H1 (cell line): ENCODE results near the gene OTOP3. TPM values are rescaled to one million over a fixed set of nuclear protein-coding genes. Genes with fewer than 3 reads are reported as not detected.

Source experiments
- CTCF ChIA-PET: fragments of 300-600 bp; sonication (Branson Sonifier 250); formaldehyde crosslinking; loops from one replicate; lab custom pipeline; 2021; ENCODE audit not compliant: partially characterized antibody; lab: Charles Lee
- POLR2A ChIA-PET: fragments of 300-600 bp; sonication (Branson Sonifier 250); formaldehyde crosslinking; loops from one replicate; lab custom pipeline; 2021; ENCODE audit warnings: inconsistent platforms; ENCODE audit not compliant: partially characterized antibody; lab: Charles Lee
- DNase-seq, 2 experiments: peaks; one replicate each; pipeline versions ENCODE4 v3.0.0 to v3.0.0-alpha.2; 2010 to 2022; ENCODE audit warnings: low spot score in 2 of 2, low read depth in 1 of 2, mixed read lengths in 1 of 2
- FAIRE-seq: peaks from 2 replicates; lab custom pipeline; 2011; peaks lifted over from hg19 to GRCh38; lab: Jason Lieb, UNC
- H2AFZ ChIP-seq: 2 replicates; pipeline ENCODE4 v1.8.1; 2012; ENCODE audit warnings: low read length, inconsistent platforms
- H2AK5ac ChIP-seq: 2 replicates; pipeline ENCODE4 v1.6.1; 2013; ENCODE audit warnings: low read depth, low read length
- H2BK120ac ChIP-seq: replicated peaks from 2 replicates; pipeline ENCODE3; 2013; ENCODE audit warnings: low read depth, low read length, inconsistent platforms
- H2BK12ac ChIP-seq: 2 replicates; pipeline ENCODE4 v1.6.1; 2013; ENCODE audit warnings: low read depth, low read length
- H2BK15ac ChIP-seq: 2 replicates; pipeline ENCODE4 v1.6.1; 2013; ENCODE audit warnings: low read length
- H2BK20ac ChIP-seq: 2 replicates; pipeline ENCODE4 v1.6.1; 2013; ENCODE audit warnings: low read length
- H2BK5ac ChIP-seq: 2 replicates; pipeline ENCODE4 v1.6.1; 2013; ENCODE audit warnings: low read depth, low read length
- H3K14ac ChIP-seq: 2 replicates; pipeline ENCODE4 v1.6.1; 2013; ENCODE audit warnings: inconsistent platforms; ENCODE audit not compliant: insufficient read length
- H3K18ac ChIP-seq: 2 replicates; pipeline ENCODE4 v1.6.1; 2013; ENCODE audit warnings: low read length; ENCODE audit errors: extremely low read depth
- H3K23ac ChIP-seq: 2 replicates; pipeline ENCODE4 v1.6.1; 2013; ENCODE audit warnings: inconsistent platforms; ENCODE audit not compliant: insufficient read length
- H3K23me2 ChIP-seq: 2 replicates; pipeline ENCODE4 v1.6.1; 2013; ENCODE audit warnings: low read depth, low read length
- H3K27ac ChIP-seq: 2 replicates; pipeline ENCODE4 v1.6.1; 2011; ENCODE audit warnings: low read depth, low read length, inconsistent platforms
- H3K27me3 ChIP-seq, 4 experiments: replicated peaks in 1 of 4; 1 replicate in 1 of 4; 2 replicates in 3 of 4; pipeline versions ENCODE4 v1.6.1 to v1.8.1; 2011 to 2013; ENCODE audit warnings: low read length in 3 of 4, mild to moderate bottlenecking in 3 of 4, inconsistent platforms in 2 of 4, mixed read lengths in 2 of 4, moderate library complexity in 1 of 4; ENCODE audit not compliant: control insufficient read depth in 3 of 4, insufficient read depth in 3 of 4; ENCODE audit errors: extremely low read depth in 1 of 4
- H3K36me3 ChIP-seq, 4 experiments: 2 replicates each; pipeline versions ENCODE4 v1.6.1 to v1.8.1; 2011 to 2013; ENCODE audit warnings: mild to moderate bottlenecking in 4 of 4, low read length in 3 of 4, moderate library complexity in 2 of 4, control low read depth in 1 of 4, inconsistent platforms in 1 of 4; ENCODE audit not compliant: insufficient read depth in 4 of 4, control insufficient read depth in 2 of 4
- H3K4ac ChIP-seq: replicated peaks from 2 replicates; pipeline ENCODE3; 2013; ENCODE audit warnings: low read length, low read depth, mixed read lengths, inconsistent platforms; ENCODE audit not compliant: insufficient read length
- H3K4me1 ChIP-seq, 4 experiments: replicated peaks in 1 of 4; 1 replicate in 1 of 4; 2 replicates in 3 of 4; pipeline versions ENCODE4 v1.6.1 to v1.8.1; 2011 to 2013; ENCODE audit warnings: low read length in 3 of 4, inconsistent platforms in 2 of 4, mixed read lengths in 1 of 4; ENCODE audit not compliant: insufficient read depth in 4 of 4, control insufficient read depth in 3 of 4
- H3K4me2 ChIP-seq, 2 experiments: 2 replicates each; pipeline versions ENCODE4 v1.6.1 to v1.8.1; 2011 to 2013; ENCODE audit warnings: low read depth in 2 of 2, low read length in 2 of 2, control low read depth in 1 of 2, inconsistent platforms in 1 of 2, mild to moderate bottlenecking in 1 of 2; ENCODE audit not compliant: insufficient read depth in 1 of 2
- H3K4me3 ChIP-seq, 4 experiments: fragments of 200-600, 300-600 bp in 1 of 4; sonication (generic), shearing (Covaris generic), sonication (Bioruptor Twin) in 1 of 4; 2 replicates each; pipeline versions ENCODE4 v1.5.1 to v1.8.1; 2011 to 2016; ENCODE audit warnings: low read length in 4 of 4, low read depth in 3 of 4, control low read depth in 2 of 4, inconsistent platforms in 2 of 4, mild to moderate bottlenecking in 2 of 4, mixed read lengths in 1 of 4, moderate library complexity in 1 of 4; ENCODE audit not compliant: insufficient read depth in 2 of 4; ENCODE audit errors: extremely low read depth in 1 of 4
- H3K56ac ChIP-seq: replicated peaks from 2 replicates; pipeline ENCODE3; 2013; ENCODE audit warnings: low read depth, mild to moderate bottlenecking, mixed read lengths, low read length, inconsistent platforms; ENCODE audit not compliant: insufficient read length
- H3K79me1 ChIP-seq: 2 replicates; pipeline ENCODE4 v1.6.1; 2013; ENCODE audit warnings: low read depth, low read length, control low read depth
- H3K79me2 ChIP-seq, 2 experiments: 2 replicates each; pipeline versions ENCODE4 v1.6.1 to v1.8.1; 2012 to 2013; ENCODE audit warnings: low read length in 2 of 2, mild to moderate bottlenecking in 2 of 2, inconsistent platforms in 1 of 2; ENCODE audit not compliant: insufficient read depth in 2 of 2, control insufficient read depth in 1 of 2
- H3K9ac ChIP-seq, 4 experiments: replicated peaks in 1 of 4; 1 replicate in 1 of 4; 2 replicates in 3 of 4; pipeline versions ENCODE4 v1.6.1 to v1.8.1; 2011 to 2013; ENCODE audit warnings: low read depth in 3 of 4, low read length in 3 of 4, control low read depth in 2 of 4, mild to moderate bottlenecking in 2 of 4, moderate library complexity in 2 of 4, inconsistent platforms in 1 of 4; ENCODE audit errors: extremely low read depth in 1 of 4
- H3K9me3 ChIP-seq, 2 experiments: 2 replicates each; pipeline versions ENCODE4 v1.6.1 to v1.8.1; 2012 to 2013; ENCODE audit warnings: mild to moderate bottlenecking in 2 of 2, moderate library complexity in 2 of 2, control low read depth in 1 of 2, inconsistent platforms in 1 of 2, low read depth in 1 of 2, low read length in 1 of 2, mixed read lengths in 1 of 2; ENCODE audit not compliant: insufficient read depth in 2 of 2
- H4K20me1 ChIP-seq, 2 experiments: replicated peaks in 1 of 2; 2 replicates each; pipeline versions ENCODE3 to v1.8.1; 2011 to 2013; ENCODE audit warnings: inconsistent platforms in 2 of 2, low read length in 2 of 2, mild to moderate bottlenecking in 1 of 2; ENCODE audit not compliant: insufficient read depth in 2 of 2, control insufficient read depth in 1 of 2
- H4K5ac ChIP-seq: 2 replicates; pipeline ENCODE4 v1.6.1; 2013; ENCODE audit warnings: low read length, low read depth, mixed read lengths, inconsistent platforms; ENCODE audit not compliant: insufficient read length
- H4K8ac ChIP-seq: 2 replicates; pipeline ENCODE4 v1.8.0; 2013; ENCODE audit warnings: mild to moderate bottlenecking, moderate library complexity, low read length, inconsistent platforms; ENCODE audit not compliant: insufficient read depth; ENCODE audit errors: extremely low read depth
- H4K91ac ChIP-seq: replicated peaks from 2 replicates; pipeline ENCODE3; 2013; ENCODE audit warnings: low read length, mixed read lengths, inconsistent platforms; ENCODE audit not compliant: insufficient read length
- ASH2L ChIP-seq: fragments of 200-600, 300-600 bp; sonication (generic); IDR thresholded peaks from one replicate; pipeline ENCODE4 v1.7.1; 2017; ENCODE audit warnings: low read length
- BRCA1 ChIP-seq: IDR thresholded peaks from 2 replicates; pipeline ENCODE4 v1.6.1; 2012; ENCODE audit warnings: low read depth, low read length, improper control_type of control experiment
- CEBPB ChIP-seq: IDR thresholded peaks from 2 replicates; pipeline ENCODE4 v1.6.1; 2012; ENCODE audit warnings: low read depth, low read length
- CREB1 ChIP-seq: IDR thresholded peaks from 2 replicates; pipeline ENCODE4 v1.6.1; 2012; ENCODE audit warnings: inconsistent platforms
- EGR1 ChIP-seq: IDR thresholded peaks from 2 replicates; pipeline ENCODE4 v1.6.1; 2011; ENCODE audit warnings: low read depth, low read length, borderline replicate concordance
- PHF8 ChIP-seq: fragments of 200-600 bp; sonication (generic); conservative IDR thresholded peaks from 2 replicates; pipeline ENCODE4 v1.7.1; 2012; ENCODE audit warnings: low read depth, mild to moderate bottlenecking, inconsistent platforms, low read length, moderate library complexity
- POLR2A ChIP-seq, 2 experiments: IDR thresholded peaks; 1 replicate in 1 of 2; 2 replicates in 1 of 2; pipeline ENCODE4 v1.6.1; 2011; ENCODE audit warnings: low read depth in 2 of 2, low read length in 2 of 2, mild to moderate bottlenecking in 2 of 2; ENCODE audit errors: control extremely low read depth in 1 of 2
- POLR2AphosphoS5 ChIP-seq: IDR thresholded peaks from 2 replicates; pipeline ENCODE4 v1.6.1; 2011; ENCODE audit warnings: low read depth, low read length
- RAD21 ChIP-seq, 2 experiments: IDR thresholded peaks in 1 of 2; conservative IDR thresholded peaks in 1 of 2; 2 replicates each; pipeline ENCODE4 v1.6.1; 2011; ENCODE audit warnings: low read depth in 2 of 2, low read length in 2 of 2, improper control_type of control experiment in 1 of 2, inconsistent platforms in 1 of 2, mild to moderate bottlenecking in 1 of 2, moderate library complexity in 1 of 2
- TAF1 ChIP-seq: IDR thresholded peaks from 2 replicates; pipeline ENCODE4 v1.6.1; 2011; ENCODE audit warnings: mild to moderate bottlenecking, low read depth, low read length
- TAF7 ChIP-seq: optimal IDR thresholded peaks from 2 replicates; pipeline ENCODE3; 2011; ENCODE audit warnings: low read depth, mild to moderate bottlenecking, inconsistent platforms, low read length, moderate library complexity, borderline replicate concordance
- TEAD4 ChIP-seq: IDR thresholded peaks from 2 replicates; pipeline ENCODE4 v1.6.1; 2012; ENCODE audit warnings: low read depth, low read length, inconsistent platforms, mixed read lengths
- WGBS, 2 experiments: shearing (Covaris generic) in 1 of 2; methylation state at CpG; one replicate each; pipeline versions ENCODE4 v1.1.6 to v1.1.7; 2013 to 2015; ENCODE audit warnings: low lambda C conversion rate in 2 of 2, mixed read lengths in 2 of 2, inconsistent platforms in 1 of 2, low coverage in 1 of 2, missing lambda C conversion rate in 1 of 2; ENCODE audit not compliant: insufficient replicate concordance in 2 of 2, insufficient coverage in 1 of 2, insufficient read length in 1 of 2; ENCODE audit errors: extremely low coverage in 1 of 2, missing lambda C conversion rate in 1 of 2; 5-methylcytosine and 5-hydroxymethylcytosine counted together
- polyA plus RNA-seq, 7 experiments: library from polyadenylated mRNA; depleted of rRNA in 3 of 7; stranded (reverse) in 5 of 7; unstranded in 2 of 7; fragments of >200 nt in 5 of 7; fragments of 200-250 nt in 2 of 7; gene quantifications; 1 replicate in 5 of 7; 2 replicates in 1 of 7; 4 replicates in 1 of 7; pipeline versions ENCODE4 v1.2.1 to v1.2.3, GENCODE V29; 2011 to 2013; ENCODE audit warnings: missing spikeins in 2 of 7, mixed read lengths in 2 of 7
- total RNA-seq: library from RNA; stranded (reverse); fragmentation: NEBNext Ultra II Directional; extraction: Animal tissue kit (Norgen Biotek cat#: 25700); gene quantifications from 2 replicates; pipeline ENCODE4 v1.2.1, GENCODE V29; 2021

Gene OTOP3
- total and polyA plus RNA-seq, 2 of the 8 experiments (the other 6 are each of a cell fraction or from before 2014, with no cell fraction given), result 0.05 TPM; not detected in 1

GRCh38 chr17:74987909-74988711, 52.4 kb downstream of the OTOP3 start:
- H4K91ac ChIP-seq, result no peak overlapping the region
- peak overlapping the region; percentile 30 to 92 (median 61) for H3K9ac ChIP-seq
- H3K27me3 ChIP-seq, result no peaks in the 10 kb centered on the region
- H3K14ac ChIP-seq, result no peak overlapping the region
- H2BK12ac ChIP-seq, result no peak overlapping the region
- peak overlapping the region; percentile 84 to 94 for H3K4me2 ChIP-seq
- POLR2A ChIA-PET, result interaction anchor here (0.6 to 7.8 kb wide), 19 partner anchors 9 to 382 kb away, joined by 3 to 87 read pairs (median 4); partner anchors contain the start of genes HID1 and MRPL58
- H3K23ac ChIP-seq, result no peak overlapping the region
- 4% methylated on average over 61 of the region's 76 CpGs; no CpG with 5 or more reads in 1 of the 2 experiments for WGBS, 2 experiments
- H3K4ac ChIP-seq, result no peak overlapping the region
- CTCF ChIA-PET, result interaction anchor here (0.6 to 5.7 kb wide), 16 partner anchors 12 to 143 kb away, joined by 3 to 74 read pairs (median 6); partner anchors contain the start of genes HID1, MRPL58, NT5C and OTOP2
- peak overlapping the region; percentile 60; the same call in 1 of the 2 replicates for H3K18ac ChIP-seq
- FAIRE-seq (no peak), DNase-seq (peak in 1 of 2 experiments; percentile 81)
- H2BK15ac ChIP-seq, result no peak overlapping the region
- H4K20me1 ChIP-seq, result peaks cover 4 to 9% of the 10 kb centered on the region in 2 experiments
- no peak overlapping the region for H2AK5ac ChIP-seq
- peaks cover 0 to 7% (median 6%) of the 10 kb centered on the region in 4 experiments; a peak in 6 of 7 replicates for H3K4me1 ChIP-seq
- H3K56ac ChIP-seq, result peak overlapping the region; percentile 46
- no peaks in the 10 kb centered on the region for H3K9me3 ChIP-seq
- H3K23me2 ChIP-seq, result peaks cover 10% of the 10 kb centered on the region; the same call in 1 of the 2 replicates
- no peak overlapping the region for H2BK20ac ChIP-seq
- H3K27ac ChIP-seq, result peak overlapping the region; percentile 61; the same call in 1 of the 2 replicates
- H3K79me1 ChIP-seq, result no peaks in the 10 kb centered on the region
- peak overlapping the region; percentile 57 for H4K5ac ChIP-seq
- H3K36me3 ChIP-seq, result no peaks in the 10 kb centered on the region; a peak in 1 of 8 replicates
- H2AFZ ChIP-seq, result 0 out of 2 replicates have a peak overlapping the region, but pooled peaks have one; percentile 42
- H2BK5ac ChIP-seq, result no peak overlapping the region
- peaks cover 0 to 17% of the 10 kb centered on the region in 2 experiments; a peak in 1 of 4 replicates for H3K79me2 ChIP-seq
- H3K4me3 ChIP-seq, result peak overlapping the region; percentile 82 to 93 (median 84)
- H4K8ac ChIP-seq, result peak overlapping the region; percentile 94; the same call in 1 of the 2 replicates
- no peak overlapping the region for H2BK120ac ChIP-seq
- TF ChIP-seq CEBPB (no peak), TEAD4 (no peak), ASH2L (peak; percentile 66), PHF8 (peak; percentile 55; the same call in 1 of the 2 replicates), EGR1 (0 out of 2 replicates have a peak, but pooled peaks have one; percentile 22), CREB1 (peak; percentile 48), TAF1 (no peak), POLR2A (IDR thresholded peaks at IDR 0.05; ENCODE audit: control extremely low read depth in 1 of 2, low read depth in 2 of 2, low read length in 2 of 2) (peak in 1 of 2 experiments; percentile 14; a peak in 1 of 3 replicates), BRCA1 (no peak), RAD21 (IDR thresholded peaks at IDR 0.05 in 1 of 2, conservative IDR thresholded peaks at IDR 0.05 in 1 of 2; ENCODE audit: low read depth in 2 of 2, low read length in 2 of 2) (peak in 1 of 2 experiments; percentile 25; a peak in 1 of 4 replicates), TAF7 (no peak), POLR2AphosphoS5 (peak; percentile 24)
